Measurements from ENCODE around the gene CCDC7.

GRCh38 chr10:32692174-32692573 is 246.2 kb downstream of the CCDC7 start:
- TF ChIP-seq, protein P1, sequence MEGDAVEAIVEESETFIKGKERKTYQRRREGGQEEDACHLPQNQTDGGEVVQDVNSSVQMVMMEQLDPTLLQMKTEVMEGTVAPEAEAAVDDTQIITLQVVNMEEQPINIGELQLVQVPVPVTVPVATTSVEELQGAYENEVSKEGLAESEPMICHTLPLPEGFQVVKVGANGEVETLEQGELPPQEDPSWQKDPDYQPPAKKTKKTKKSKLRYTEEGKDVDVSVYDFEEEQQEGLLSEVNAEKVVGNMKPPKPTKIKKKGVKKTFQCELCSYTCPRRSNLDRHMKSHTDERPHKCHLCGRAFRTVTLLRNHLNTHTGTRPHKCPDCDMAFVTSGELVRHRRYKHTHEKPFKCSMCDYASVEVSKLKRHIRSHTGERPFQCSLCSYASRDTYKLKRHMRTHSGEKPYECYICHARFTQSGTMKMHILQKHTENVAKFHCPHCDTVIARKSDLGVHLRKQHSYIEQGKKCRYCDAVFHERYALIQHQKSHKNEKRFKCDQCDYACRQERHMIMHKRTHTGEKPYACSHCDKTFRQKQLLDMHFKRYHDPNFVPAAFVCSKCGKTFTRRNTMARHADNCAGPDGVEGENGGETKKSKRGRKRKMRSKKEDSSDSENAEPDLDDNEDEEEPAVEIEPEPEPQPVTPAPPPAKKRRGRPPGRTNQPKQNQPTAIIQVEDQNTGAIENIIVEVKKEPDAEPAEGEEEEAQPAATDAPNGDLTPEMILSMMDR (IDR thresholded peaks at IDR 0.05): no peak
- no peak for TF ChIP-seq POLR2A (IDR thresholded peaks at IDR 0.05)

Measured in prostate gland (tissue), 2 donors.